ENCODE measurements around the gene TRIM65.
"Not testable (repeated sequence)": the region's sequence is repeated elsewhere in the genome, so short reads cannot be mapped to it uniquely, and the experiment has no call there.

TRIM65 gene

DNA sequence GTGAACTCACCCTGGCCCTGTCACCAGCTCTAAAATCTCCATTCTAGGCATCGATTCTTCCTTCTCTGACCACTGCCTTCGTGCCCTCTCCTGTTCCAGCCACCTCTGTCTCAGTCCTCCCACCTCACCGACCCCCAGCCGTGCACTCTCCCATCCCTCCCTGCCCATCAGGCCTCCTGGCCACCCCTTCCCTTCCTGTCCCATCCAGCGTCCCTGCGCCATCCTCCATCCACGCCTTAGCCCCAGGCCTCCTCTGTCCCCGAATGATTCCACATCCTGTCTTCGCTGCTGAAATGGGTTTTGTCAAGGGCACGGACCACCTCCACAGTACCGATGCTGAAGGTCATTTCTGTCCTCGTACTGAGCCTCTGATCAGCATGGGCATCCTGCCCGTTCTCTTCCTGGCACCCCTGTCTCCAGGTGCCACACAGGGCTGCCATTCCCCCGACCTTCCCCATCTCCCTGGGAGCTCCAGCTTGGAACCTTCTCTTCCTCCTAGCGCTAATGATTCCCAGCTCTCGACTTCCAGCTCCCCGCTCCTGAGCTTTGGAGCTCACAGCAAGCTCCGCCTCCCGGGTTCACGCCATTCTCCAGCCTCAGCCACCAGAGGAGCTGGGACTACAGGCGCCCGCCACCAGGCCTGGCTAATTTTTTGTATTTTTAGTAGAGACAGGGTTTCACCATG is 2.6 kb downstream of the TRIM65 start:
- no peak for DNase-seq

- no peak for DNase-seq
Measured at GRCh38 chr17:75893305-75894048, 3.3 kb downstream of the TRIM65 start.

DNA sequence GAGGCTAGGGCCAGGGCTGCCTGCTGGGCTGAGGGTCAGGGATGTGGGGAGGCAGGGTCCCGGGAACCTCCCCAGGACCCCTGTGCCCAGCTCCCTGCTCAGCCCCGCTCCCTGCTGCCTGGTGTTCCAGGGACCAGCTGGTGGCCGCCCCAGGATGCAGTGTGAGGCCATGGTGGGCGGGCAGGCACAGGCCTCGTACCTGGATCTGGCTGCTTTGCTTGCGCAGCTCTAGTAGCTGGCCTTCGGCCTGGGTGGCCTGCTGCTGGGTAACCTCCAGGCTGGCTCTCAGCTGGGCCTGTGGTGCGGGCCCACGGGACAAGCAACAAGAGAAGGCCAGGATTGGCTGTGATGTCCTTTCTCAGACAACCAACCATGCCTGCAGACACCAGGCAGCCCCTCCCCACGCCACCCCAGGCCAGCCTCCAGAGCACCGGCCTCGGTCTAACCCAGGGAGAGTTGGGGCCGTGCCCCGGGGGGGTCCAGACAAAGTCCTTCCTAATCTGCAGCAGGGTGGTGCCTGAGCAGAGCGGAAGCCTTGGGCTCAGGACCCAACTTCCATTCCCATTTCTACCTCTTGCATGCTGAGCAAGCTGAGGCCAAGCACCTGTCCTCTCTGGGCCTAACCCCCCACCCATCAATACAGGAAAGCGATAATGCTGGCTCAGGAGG is 4.1 kb downstream of the TRIM65 start:
- DNase-seq = no peak

DNA sequence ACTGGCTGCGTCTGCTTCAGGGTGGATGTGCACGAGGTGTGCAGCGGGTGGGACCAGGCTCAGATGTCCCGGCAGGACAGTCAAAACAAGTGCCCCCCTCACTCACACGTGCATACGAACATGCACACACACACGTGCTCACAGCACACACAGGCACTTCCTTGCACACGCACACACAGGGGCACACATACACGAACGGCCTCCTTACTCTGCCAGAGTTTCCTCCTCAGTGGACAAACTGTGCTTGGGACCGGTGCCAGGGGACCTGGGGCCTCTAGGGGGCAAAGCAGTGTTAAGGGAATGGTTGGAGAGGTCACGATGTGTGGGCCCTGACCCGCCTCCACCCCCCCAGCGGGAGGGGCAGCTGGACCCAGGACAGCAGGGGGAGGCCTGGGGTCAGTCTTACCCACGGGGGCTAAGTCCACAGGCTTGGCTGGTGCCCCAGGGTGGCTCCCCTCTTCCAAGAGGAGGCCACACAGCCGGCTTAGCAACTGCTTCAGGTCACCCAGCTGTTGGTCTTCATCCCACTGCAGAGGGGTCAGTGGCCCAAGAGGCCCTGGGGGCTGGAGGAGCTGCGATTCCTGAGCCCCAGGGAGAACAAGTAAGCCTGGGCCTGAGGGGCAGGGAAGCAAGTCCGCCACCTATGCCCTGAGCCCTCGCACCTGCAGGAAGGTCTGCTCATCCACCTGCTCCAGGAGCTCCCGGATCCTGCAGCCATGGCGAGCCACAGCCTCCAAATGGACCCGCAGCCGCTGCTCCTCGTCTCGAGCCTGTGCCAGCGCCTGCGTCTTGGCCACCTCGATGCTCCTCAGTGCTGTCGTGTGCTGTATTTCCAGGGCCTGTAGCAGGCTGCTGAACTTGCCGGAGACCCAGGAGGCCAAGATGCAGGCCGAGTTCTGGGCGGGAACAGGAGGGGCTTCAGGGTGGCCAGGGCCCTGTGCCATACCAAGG is 4.9 kb downstream of the TRIM65 start:
- no peak for DNase-seq

DNA sequence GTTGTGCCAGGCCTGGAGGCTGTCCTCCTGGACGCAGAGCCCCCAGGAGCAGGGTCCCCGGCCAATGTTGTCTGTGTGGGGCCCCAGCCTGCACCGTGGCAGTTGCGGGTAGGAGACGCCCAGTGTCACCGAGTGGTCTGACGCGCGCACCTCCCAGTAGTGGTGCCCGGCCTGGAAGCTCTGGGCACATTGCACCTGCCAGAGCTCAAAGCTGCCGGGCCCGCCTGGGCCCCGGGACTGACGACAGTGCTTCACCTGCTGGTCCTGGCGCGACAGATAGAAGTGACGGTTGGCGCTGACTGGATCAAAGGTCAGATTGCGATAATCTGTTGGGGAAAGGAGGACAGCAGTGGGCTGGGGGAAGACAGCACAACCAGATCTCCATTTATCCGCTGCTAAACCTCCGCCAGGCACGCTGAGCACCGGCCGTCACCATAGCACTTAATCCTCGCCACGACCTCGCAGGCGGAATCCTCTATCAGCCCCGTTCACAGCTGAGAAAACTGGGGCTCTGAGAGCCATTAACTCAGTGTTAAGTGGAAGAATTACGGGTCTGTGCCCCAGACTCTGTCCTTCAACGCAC is 5.6 kb downstream of the TRIM65 start:
- DNase-seq = no peak

GRCh38 chr17:75889454-75889853 is 7.3 kb downstream of the TRIM65 start:
- DNase-seq = no peak

DNA sequence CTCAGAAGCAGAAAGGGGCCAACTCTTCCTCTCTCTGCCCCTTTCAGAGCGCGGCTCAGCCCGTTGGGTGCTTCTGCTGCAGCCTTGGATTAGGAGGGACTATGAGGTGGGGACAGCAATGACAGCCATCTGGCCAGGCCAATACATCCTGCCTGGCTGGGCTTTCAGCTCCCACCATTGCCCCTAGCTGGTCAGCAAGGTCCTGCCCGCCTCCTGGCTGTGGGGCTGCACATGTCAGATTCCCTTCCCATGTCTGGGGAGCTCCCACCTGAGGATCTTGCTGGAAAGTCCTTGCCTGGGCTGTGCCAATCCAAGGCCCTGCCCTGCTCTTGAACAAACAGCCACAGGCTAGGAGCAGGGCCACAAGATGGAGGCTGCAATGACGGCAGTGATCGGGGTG is 8.3 kb downstream of the TRIM65 start:
- DNase-seq = no peak

DNA sequence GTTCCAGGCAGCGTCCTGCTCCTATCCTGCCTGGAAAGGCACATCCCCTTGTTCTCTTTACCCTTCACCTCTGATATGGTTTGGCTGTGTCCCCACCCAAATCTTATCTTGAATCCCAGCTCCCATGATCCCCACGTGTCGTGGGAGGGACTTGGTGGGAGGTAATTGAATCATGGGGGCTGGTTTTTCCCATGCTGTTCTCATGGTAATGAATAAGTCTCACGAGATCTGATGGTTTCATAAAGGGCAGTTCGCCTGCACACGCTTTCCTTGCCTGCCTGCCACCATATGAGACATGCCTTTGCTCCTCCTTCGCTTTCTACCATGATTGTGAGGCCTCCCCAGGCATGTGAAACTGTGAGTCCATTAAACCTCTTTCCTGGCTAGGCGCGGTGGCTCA is 10.9 kb downstream of the TRIM65 start:
- not testable (repeated sequence) for DNase-seq

- DNase-seq = no peak
Measured at GRCh38 chr17:75885431-75885830, 11.3 kb downstream of the TRIM65 start.

DNA sequence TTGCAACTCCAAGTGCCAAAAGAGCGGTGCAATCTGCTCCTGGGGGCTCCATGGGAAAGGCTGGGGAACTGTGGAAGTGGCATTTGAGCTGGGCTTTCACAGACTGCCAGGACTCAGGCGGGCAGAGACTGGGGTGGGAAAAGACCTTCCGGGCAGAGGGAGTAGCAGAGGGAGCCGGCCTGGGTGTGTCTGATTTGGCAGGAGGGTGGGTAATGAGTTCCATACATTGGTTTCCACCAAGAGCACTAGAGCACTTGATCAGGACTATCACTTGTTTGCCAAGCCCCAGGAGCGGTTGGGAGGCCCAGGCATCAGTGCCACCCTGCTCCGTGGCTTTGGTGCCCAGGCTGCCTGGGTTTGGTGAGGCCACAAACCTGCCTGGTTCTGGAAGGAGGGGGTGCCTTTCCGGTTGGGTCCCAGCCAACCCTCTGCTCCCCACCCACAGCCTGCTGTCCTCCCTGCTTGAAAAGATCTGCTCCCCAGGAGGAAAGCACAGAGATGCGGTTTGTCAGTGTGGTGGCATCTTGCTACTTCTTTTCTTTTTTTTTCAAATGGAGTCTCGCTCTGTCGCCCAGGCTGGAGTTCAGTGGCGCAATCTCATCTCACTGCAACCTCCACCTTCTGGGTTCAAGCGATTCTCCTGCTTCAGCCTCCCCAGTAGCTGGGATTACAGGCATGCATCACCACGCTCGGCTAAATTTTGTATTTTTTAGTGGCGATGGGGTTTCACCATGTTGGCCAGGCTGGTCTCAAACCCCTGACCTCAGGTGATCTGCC is 14.9 kb downstream of the TRIM65 start:
- DNase-seq = peak; percentile 36

GRCh38 chr17:75880266-75880665 is 16.5 kb downstream of the TRIM65 start:
- no peak for DNase-seq

DNA sequence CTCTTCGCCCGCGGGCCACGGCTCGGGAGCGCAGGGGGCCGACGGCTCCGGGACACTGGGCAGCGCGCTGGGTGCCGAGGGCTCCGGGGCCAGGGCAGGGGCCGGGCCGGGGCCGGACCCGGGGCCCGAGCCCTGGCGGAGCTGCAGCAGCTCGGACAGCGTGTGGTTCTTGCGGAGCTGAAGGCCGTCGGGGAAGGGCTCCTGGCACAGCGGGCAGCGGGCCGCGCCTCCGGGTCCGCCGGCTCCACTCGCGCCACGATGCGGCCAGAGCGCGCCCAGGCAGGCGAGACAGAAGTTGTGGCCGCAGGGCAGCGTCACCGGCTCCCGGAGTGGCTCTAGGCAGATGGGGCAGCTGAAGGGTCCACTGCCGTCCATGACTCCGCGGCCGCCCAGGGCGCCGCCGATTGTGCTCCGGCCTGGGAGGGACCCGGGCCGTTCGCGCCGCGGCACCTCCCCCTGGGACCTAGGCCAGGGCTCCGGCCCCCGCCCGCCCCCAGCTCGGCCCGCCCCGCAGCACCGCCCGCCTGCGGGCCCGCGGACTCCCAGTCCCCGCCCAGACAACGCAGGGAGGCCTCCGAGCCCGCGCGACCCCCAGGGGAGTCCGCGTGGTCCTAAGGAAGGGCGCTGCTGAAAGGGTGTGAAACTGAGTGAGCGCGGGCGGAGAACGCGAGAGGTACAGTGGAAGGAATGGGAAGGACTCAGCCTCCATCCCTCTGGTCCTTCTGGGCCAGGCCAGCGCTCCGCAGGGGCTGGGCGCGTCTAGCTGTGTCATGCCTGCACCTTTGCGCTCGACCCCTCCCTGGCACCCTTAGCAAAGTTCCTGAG is 18.4 kb downstream of the TRIM65 start, which contains the start of gene TRIM47:
TSS of gene TRIM47 (minus strand) at position 408 of the 825 bp plus-strand sequence. CDS start at position 375, 33 bp downstream.
- DNase-seq = no peak

DNA sequence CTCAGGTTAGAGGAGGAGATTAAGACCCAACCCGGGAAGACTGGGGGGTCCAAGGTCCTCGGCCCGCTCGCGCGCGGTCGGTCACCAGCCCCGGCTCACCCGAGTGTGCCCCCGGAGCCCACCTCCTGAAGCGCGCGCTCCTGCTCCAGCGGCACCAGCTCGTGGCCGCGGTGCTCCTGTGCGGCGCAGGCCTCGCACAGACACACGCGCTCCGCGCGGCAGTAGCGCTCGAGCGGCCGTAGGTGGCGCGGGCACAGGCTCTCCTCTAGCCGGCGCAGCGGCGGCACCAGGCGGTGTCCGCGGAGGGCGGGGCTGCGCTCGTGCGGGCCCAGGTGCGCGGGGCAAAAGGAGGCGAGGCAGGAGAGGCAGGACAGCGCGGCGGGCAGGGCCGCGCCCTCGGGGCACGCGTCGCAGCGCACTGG is 19.0 kb downstream of the TRIM65 start:
- DNase-seq = peak; percentile 76

DNA sequence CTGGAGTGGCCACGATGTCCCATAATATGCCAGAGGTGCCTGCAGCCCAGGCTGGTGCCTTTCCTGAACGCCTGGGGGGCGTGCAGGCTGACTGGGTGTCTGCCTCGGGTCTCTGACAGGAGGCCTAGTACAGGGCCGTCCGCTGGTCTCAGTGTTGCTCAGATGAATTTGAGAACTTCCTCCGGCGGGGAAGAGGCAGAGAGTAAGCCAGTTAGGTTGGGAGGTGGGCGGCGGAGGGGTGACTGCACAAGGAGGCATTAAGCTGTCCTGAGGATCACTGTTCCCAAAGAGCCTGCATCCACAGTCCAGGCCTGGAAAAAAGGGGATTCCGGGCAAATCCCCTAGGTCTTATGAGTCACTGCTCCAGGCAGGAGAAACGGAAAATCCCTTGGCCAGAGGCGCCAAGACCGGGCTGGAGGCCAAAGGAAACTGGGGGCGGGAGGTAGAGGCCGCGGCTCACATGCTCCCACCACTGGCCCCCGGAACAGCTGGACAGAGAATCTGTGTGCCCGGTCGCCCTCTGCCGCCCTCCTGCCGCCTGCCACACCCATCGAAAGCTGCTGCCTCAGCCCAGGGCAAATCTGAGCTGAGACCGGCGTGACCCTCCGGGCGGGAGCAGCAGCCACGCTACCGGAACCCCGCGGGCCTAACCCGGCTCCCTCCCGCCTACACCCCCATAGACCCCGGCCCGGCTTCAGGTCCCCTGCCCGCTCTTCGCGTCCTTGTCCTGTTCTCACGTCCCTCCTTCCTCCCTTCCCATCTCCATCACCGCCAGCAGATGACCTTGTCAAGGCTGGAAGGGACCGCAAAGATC is 19.6 kb downstream of the TRIM65 start:
- no peak for DNase-seq

GRCh38 chr17:75876190-75876937 is 20.4 kb downstream of the TRIM65 start:
- DNase-seq = peak; percentile 81

DNA sequence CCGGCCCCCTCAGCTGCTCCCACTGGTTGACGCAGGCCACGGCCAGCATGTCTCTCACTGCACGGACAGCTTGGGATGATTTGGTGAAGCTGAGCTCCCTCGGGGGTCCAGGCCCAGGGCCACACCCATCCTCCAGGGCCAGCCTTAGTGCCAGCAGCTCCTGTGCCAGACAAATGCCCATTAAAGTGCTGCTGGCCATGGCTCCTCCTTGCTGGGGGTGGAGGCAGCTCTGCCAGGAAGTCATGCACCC is 20.9 kb downstream of the TRIM65 start:
- DNase-seq = no peak

GRCh38 chr17:75875182-75875939 is 21.4 kb downstream of the TRIM65 start:
- no peak for DNase-seq

Data from CD4-positive, alpha-beta T cell treated with Interleukin-12 subunit alpha and Interleukin-12 subunit beta, for 1 hour (primary cell).